Suprapubic skin (tissue), 3 donors: Measurements from ENCODE around the gene NEURL1B.

Experiments used
- CTCF ChIP-seq, 2 donors: fragments of 200-600 bp in 1 of 2; fragments of 450-650 bp in 1 of 2; sonication (generic) in 1 of 2; IDR thresholded peaks; one replicate each; pipeline ENCODE4 v1.5.1; 2016 to 2019; ENCODE audit warnings: antibody characterized with exemption in 2 of 2, mild to moderate bottlenecking in 1 of 2, moderate library complexity in 1 of 2
- POLR2AphosphoS5 ChIP-seq, 3 donors: sonication (generic); formaldehyde crosslinking; IDR thresholded peaks; one replicate each; pipeline ENCODE4 v1.6.1; 2017; ENCODE audit warnings: antibody characterized with exemption in 3 of 3

- TF ChIP-seq CTCF (IDR thresholded peaks at IDR 0.05) (no peak), POLR2AphosphoS5 (IDR thresholded peaks at IDR 0.05) (no peak)
Measured at GRCh38 chr5:172616730-172617129, 24.3 kb upstream of the NEURL1B start.
